Measurements from ENCODE around the gene CTNNA1. TPM values are rescaled to one million over a fixed set of nuclear protein-coding genes. Genes with fewer than 3 reads are reported as not detected.

Gene CTNNA1
- total and polyA plus RNA-seq, 2 experiments from 2014 or later = 171 to 260 TPM

- H3K27ac ChIP-seq = no peak overlapping the region
- H3K4me3 ChIP-seq = no peak overlapping the region
These were observed 44.4 kb upstream of the CTNNA1 start for GRCh38 chr5:138708791-138709190.

GRCh38 chr5:138709202-138709601 lies 44.0 kb upstream of the CTNNA1 start:
- peak overlapping the region; percentile 36 for H3K27ac ChIP-seq
- H3K9me3 ChIP-seq (ENCODE audit: low read depth) = no peaks in the 10 kb centered on the region
- H3K27me3 ChIP-seq = no peaks in the 10 kb centered on the region
- no peak for TF ChIP-seq CTCF (IDR thresholded peaks at IDR 0.05; ENCODE audit: low read depth, low read length)
- H3K36me3 ChIP-seq = no peaks in the 10 kb centered on the region
- DNase-seq (ENCODE audit: low read depth in 1 of 2, low spot score in 1 of 2) = no peak
- H3K4me1 ChIP-seq (ENCODE audit: low read depth) = peaks cover 8% of the 10 kb centered on the region
- no peak overlapping the region for H3K4me3 ChIP-seq

More at GRCh38 chr5:138708791-138709190, 44.4 kb upstream of the CTNNA1 start:
- H3K4me1 ChIP-seq (ENCODE audit: low read depth) = peaks cover 8% of the 10 kb centered on the region
- TF ChIP-seq CTCF (IDR thresholded peaks at IDR 0.05; ENCODE audit: low read depth, low read length) = no peak
- no peaks in the 10 kb centered on the region for H3K9me3 ChIP-seq (ENCODE audit: low read depth)
- H3K36me3 ChIP-seq = no peaks in the 10 kb centered on the region
- no peaks in the 10 kb centered on the region for H3K27me3 ChIP-seq
- DNase-seq (ENCODE audit: low read depth in 1 of 2, low spot score in 1 of 2) = no peak

- DNase-seq (ENCODE audit: low read depth in 1 of 2, low spot score in 1 of 2) = no peak
- Histone ChIP-seq H3K27me3 (no peaks in the 10 kb centered on the region), H3K4me3 (no peak overlapping the region), H3K27ac (no peak overlapping the region), H3K9me3 (ENCODE audit: low read depth) (no peaks in the 10 kb centered on the region), H3K36me3 (no peaks in the 10 kb centered on the region), H3K4me1 (ENCODE audit: low read depth) (peaks cover 8% of the 10 kb centered on the region)
- no peak for TF ChIP-seq CTCF (IDR thresholded peaks at IDR 0.05; ENCODE audit: low read depth, low read length)
These were observed 42.1 kb upstream of the CTNNA1 start for GRCh38 chr5:138711087-138711486.

GRCh38 chr5:138711811-138712210 lies 41.4 kb upstream of the CTNNA1 start:
- no peak overlapping the region for H3K4me3 ChIP-seq
- no peak for TF ChIP-seq CTCF (IDR thresholded peaks at IDR 0.05; ENCODE audit: low read depth, low read length)
- H3K27me3 ChIP-seq = no peaks in the 10 kb centered on the region
- no peaks in the 10 kb centered on the region for H3K36me3 ChIP-seq
- DNase-seq (ENCODE audit: low read depth in 1 of 2, low spot score in 1 of 2) = no peak
- peaks cover 12% of the 10 kb centered on the region for H3K4me1 ChIP-seq (ENCODE audit: low read depth)
- no peaks in the 10 kb centered on the region for H3K9me3 ChIP-seq (ENCODE audit: low read depth)
- no peak overlapping the region for H3K27ac ChIP-seq

GRCh38 chr5:138712324-138712723 lies 40.9 kb upstream of the CTNNA1 start:
- Histone ChIP-seq H3K27me3 (no peaks in the 10 kb centered on the region), H3K36me3 (no peaks in the 10 kb centered on the region), H3K27ac (no peak overlapping the region), H3K9me3 (ENCODE audit: low read depth) (no peaks in the 10 kb centered on the region), H3K4me3 (no peak overlapping the region), H3K4me1 (ENCODE audit: low read depth) (peaks cover 15% of the 10 kb centered on the region)
- TF ChIP-seq CTCF (IDR thresholded peaks at IDR 0.05; ENCODE audit: low read depth, low read length) = no peak
- DNase-seq (ENCODE audit: low read depth in 1 of 2, low spot score in 1 of 2) = no peak

- H3K27me3 ChIP-seq = no peaks in the 10 kb centered on the region
- no peak for DNase-seq (ENCODE audit: low read depth in 1 of 2, low spot score in 1 of 2)
- no peak overlapping the region for H3K4me3 ChIP-seq
- TF ChIP-seq CTCF (IDR thresholded peaks at IDR 0.05; ENCODE audit: low read depth, low read length) = no peak
- H3K9me3 ChIP-seq (ENCODE audit: low read depth) = no peaks in the 10 kb centered on the region
- no peak overlapping the region for H3K27ac ChIP-seq
- H3K36me3 ChIP-seq = no peaks in the 10 kb centered on the region
- peaks cover 15% of the 10 kb centered on the region for H3K4me1 ChIP-seq (ENCODE audit: low read depth)
These were observed 40.4 kb upstream of the CTNNA1 start for GRCh38 chr5:138712791-138713190.

Measured in cardiac muscle cell (in vitro differentiated cells and primary cell).